Neural progenitor cell (in vitro differentiated cells): ENCODE results near the gene SP1. TPM values are rescaled to one million over a fixed set of nuclear protein-coding genes. Genes with fewer than 3 reads are reported as not detected.
"Not testable (repeated sequence)": the region's sequence is repeated elsewhere in the genome, so short reads cannot be mapped to it uniquely, and the experiment has no call there.

Experiments
- DNase-seq: peaks from one replicate; pipeline ENCODE4 v3.0.0-alpha.2; 2016; ENCODE audit warnings: low spot score
- H2AFZ ChIP-seq: fragments of 200-600 bp; sonication (generic); replicated peaks from 2 replicates; pipeline ENCODE4 v1.6.1; 2016; ENCODE audit warnings: antibody characterized with exemption
- H3F3A ChIP-seq: fragments of 200-600 bp; sonication (generic); 2 replicates; pipeline ENCODE4 v1.6.1; 2016; ENCODE audit warnings: antibody characterized with exemption, low read depth
- H3K27ac ChIP-seq: fragments of 200-600 bp; sonication (generic); 2 replicates; pipeline ENCODE4 v1.5.1; 2016; ENCODE audit warnings: mild to moderate bottlenecking
- H3K27me3 ChIP-seq: fragments of 200-600 bp; sonication (generic); 2 replicates; pipeline ENCODE4 v1.6.1; 2016; ENCODE audit warnings: mild to moderate bottlenecking, moderate library complexity
- H3K36me3 ChIP-seq: fragments of 200-600 bp; sonication (generic); 2 replicates; pipeline ENCODE4 v1.5.1; 2016
- H3K4me1 ChIP-seq: fragments of 200-600 bp; sonication (generic); 2 replicates; pipeline ENCODE4 v1.6.1; 2016; ENCODE audit warnings: mixed run types
- H3K4me2 ChIP-seq: fragments of 200-600 bp; sonication (generic); 2 replicates; pipeline ENCODE4 v1.6.1; 2016
- H3K4me3 ChIP-seq: fragments of 200-600 bp; sonication (generic); 2 replicates; pipeline ENCODE4 v1.5.1; 2016
- H3K79me2 ChIP-seq: fragments of 200-600 bp; sonication (generic); 2 replicates; pipeline ENCODE4 v1.6.1; 2016; ENCODE audit warnings: low read depth
- H3K9ac ChIP-seq: fragments of 200-600 bp; sonication (generic); 2 replicates; pipeline ENCODE4 v1.6.1; 2016
- H3K9me3 ChIP-seq: fragments of 200-600 bp; sonication (generic); 2 replicates; pipeline ENCODE4 v1.5.1; 2016; ENCODE audit warnings: low read depth
- H4K20me1 ChIP-seq: fragments of 200-600 bp; sonication (generic); 2 replicates; pipeline ENCODE4 v1.6.1; 2016; ENCODE audit warnings: low read depth
- H3K27ac Mint-ChIP-seq: 3 replicates; pipeline ENCODE4 v1.8.0; 2021; ENCODE audit warnings: mixed read lengths
- H3K27me3 Mint-ChIP-seq: 2 replicates; pipeline ENCODE4 v1.8.0; 2022; ENCODE audit warnings: low read depth, mild to moderate bottlenecking, inconsistent platforms, moderate library complexity, mixed read lengths; ENCODE audit not compliant: insufficient read depth
- H3K36me3 Mint-ChIP-seq: 3 replicates; pipeline ENCODE4 v1.8.0; 2021; ENCODE audit warnings: mixed read lengths
- H3K4me1 Mint-ChIP-seq: 3 replicates; pipeline ENCODE4 v1.8.0; 2021; ENCODE audit warnings: mixed read lengths
- H3K4me3 Mint-ChIP-seq: 3 replicates; pipeline ENCODE4 v1.8.0; 2021; ENCODE audit warnings: mild to moderate bottlenecking, moderate library complexity, mixed read lengths
- H3K9me3 Mint-ChIP-seq: 3 replicates; pipeline ENCODE4 v1.8.0; 2020; ENCODE audit warnings: mixed read lengths
- EZH2 ChIP-seq: fragments of 200-600 bp; sonication (generic); IDR thresholded peaks from 2 replicates; pipeline ENCODE4 v1.6.1; 2017; ENCODE audit warnings: antibody characterized with exemption, mild to moderate bottlenecking, moderate library complexity
- EZH2phosphoT487 ChIP-seq: fragments of 200-600 bp; sonication (generic); IDR thresholded peaks from 2 replicates; pipeline ENCODE4 v1.6.1; 2017; ENCODE audit warnings: antibody characterized with exemption
- total RNA-seq: library from RNA; depleted of rRNA; stranded (reverse); fragments of >200 nt; gene quantifications from 2 replicates; pipeline ENCODE4 v1.2.3, GENCODE V29; 2015; ENCODE audit warnings: low replicate concordance
- TF ChIP-seq, protein P1 (sequence below): fragments of 200-600 bp; sonication (generic); IDR thresholded peaks from 2 replicates; pipeline ENCODE4 v1.5.1; 2017; ENCODE audit warnings: antibody characterized with exemption, mild to moderate bottlenecking

SP1 gene
- total RNA-seq, 1 donor from 2014 or later = 67.8 TPM

- H3K27ac Mint-ChIP-seq, H3K9me3 ChIP-seq, H3K27me3 ChIP-seq, H3K9me3 Mint-ChIP-seq, H3K4me2 ChIP-seq, H4K20me1 ChIP-seq, H3K36me3 ChIP-seq, H3K36me3 Mint-ChIP-seq, H3K27me3 Mint-ChIP-seq, H3K79me2 ChIP-seq, H3K9ac ChIP-seq, H3K4me3 ChIP-seq, H3K27ac ChIP-seq, H2AFZ ChIP-seq, H3K4me3 Mint-ChIP-seq, DNase-seq: not testable (repeated sequence)
- peaks cover 23% of the 10 kb centered on the region for H3K4me1 Mint-ChIP-seq
- peaks cover 28% of the 10 kb centered on the region for H3K4me1 ChIP-seq
- peaks cover 42% of the 10 kb centered on the region for H3F3A ChIP-seq
Measured at GRCh38 chr12:53374277-53374676, 5.7 kb upstream of the SP1 start.

DNA sequence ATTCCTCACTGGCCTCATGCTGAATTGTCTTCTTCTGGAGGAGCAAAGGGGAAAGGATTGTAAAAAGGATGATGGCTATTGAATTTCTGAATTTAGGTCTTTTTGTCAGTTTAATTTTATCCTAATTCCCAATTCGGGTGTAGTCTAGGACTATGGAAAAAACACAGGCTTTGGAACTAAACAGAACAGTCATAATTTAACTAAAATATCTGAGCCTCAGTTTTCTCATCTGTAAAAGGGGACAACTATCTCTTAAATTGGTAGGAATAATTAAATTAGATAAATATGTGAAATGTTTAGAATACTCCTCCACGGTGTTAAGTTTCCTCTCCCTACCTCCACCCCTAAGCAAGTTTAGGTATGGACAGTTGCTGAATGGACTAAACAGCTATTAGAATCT is 3.2 kb upstream of the SP1 start:
- Mint-ChIP-seq H3K27me3 (no peaks in the 10 kb centered on the region), H3K9me3 (no peaks in the 10 kb centered on the region), H3K36me3 (peaks cover 5% of the 10 kb centered on the region), H3K27ac (no peak overlapping the region), H3K4me1 (peaks cover 19% of the 10 kb centered on the region), H3K4me3 (peak overlapping the region; percentile 13)
- peaks cover 10% of the 10 kb centered on the region for H3K79me2 ChIP-seq
- peaks cover 6% of the 10 kb centered on the region for H4K20me1 ChIP-seq
- H3K9ac ChIP-seq = no peak overlapping the region
- H3K36me3 ChIP-seq = no peaks in the 10 kb centered on the region
- no peak overlapping the region for H3K4me2 ChIP-seq
- DNase-seq = no peak
- H3F3A ChIP-seq = peaks cover 39% of the 10 kb centered on the region
- TF ChIP-seq, protein P1, sequence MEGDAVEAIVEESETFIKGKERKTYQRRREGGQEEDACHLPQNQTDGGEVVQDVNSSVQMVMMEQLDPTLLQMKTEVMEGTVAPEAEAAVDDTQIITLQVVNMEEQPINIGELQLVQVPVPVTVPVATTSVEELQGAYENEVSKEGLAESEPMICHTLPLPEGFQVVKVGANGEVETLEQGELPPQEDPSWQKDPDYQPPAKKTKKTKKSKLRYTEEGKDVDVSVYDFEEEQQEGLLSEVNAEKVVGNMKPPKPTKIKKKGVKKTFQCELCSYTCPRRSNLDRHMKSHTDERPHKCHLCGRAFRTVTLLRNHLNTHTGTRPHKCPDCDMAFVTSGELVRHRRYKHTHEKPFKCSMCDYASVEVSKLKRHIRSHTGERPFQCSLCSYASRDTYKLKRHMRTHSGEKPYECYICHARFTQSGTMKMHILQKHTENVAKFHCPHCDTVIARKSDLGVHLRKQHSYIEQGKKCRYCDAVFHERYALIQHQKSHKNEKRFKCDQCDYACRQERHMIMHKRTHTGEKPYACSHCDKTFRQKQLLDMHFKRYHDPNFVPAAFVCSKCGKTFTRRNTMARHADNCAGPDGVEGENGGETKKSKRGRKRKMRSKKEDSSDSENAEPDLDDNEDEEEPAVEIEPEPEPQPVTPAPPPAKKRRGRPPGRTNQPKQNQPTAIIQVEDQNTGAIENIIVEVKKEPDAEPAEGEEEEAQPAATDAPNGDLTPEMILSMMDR = no peak
- TF ChIP-seq EZH2phosphoT487 = no peak
- no peaks in the 10 kb centered on the region for H3K9me3 ChIP-seq
- no peaks in the 10 kb centered on the region for H3K27me3 ChIP-seq
- no peak overlapping the region for H3K27ac ChIP-seq
- peaks cover 24% of the 10 kb centered on the region for H3K4me1 ChIP-seq
- H2AFZ ChIP-seq = no peak overlapping the region
- H3K4me3 ChIP-seq = no peak overlapping the region

GRCh38 chr12:53378222-53378621 is 1.8 kb upstream of the SP1 start:
- peaks cover 25% of the 10 kb centered on the region for H3K4me1 Mint-ChIP-seq
- no peak overlapping the region for H2AFZ ChIP-seq
- no peak overlapping the region for H3K4me3 Mint-ChIP-seq
- H3K36me3 ChIP-seq = no peaks in the 10 kb centered on the region
- TF ChIP-seq EZH2 = no peak
- TF ChIP-seq EZH2phosphoT487 = no peak
- TF ChIP-seq, protein P1 = no peak
- H3K79me2 ChIP-seq = peaks cover 25% of the 10 kb centered on the region
- no peaks in the 10 kb centered on the region for H3K27me3 ChIP-seq
- no peak overlapping the region for H3K27ac Mint-ChIP-seq
- peaks cover 2% of the 10 kb centered on the region for H3K27me3 Mint-ChIP-seq
- peaks cover 32% of the 10 kb centered on the region for H3F3A ChIP-seq
- no peak overlapping the region for H3K4me3 ChIP-seq
- no peak overlapping the region for H3K9ac ChIP-seq
- H3K9me3 ChIP-seq = no peaks in the 10 kb centered on the region
- H3K9me3 Mint-ChIP-seq = no peaks in the 10 kb centered on the region
- peaks cover 18% of the 10 kb centered on the region for H3K4me1 ChIP-seq
- H3K36me3 Mint-ChIP-seq = peaks cover 18% of the 10 kb centered on the region
- no peak overlapping the region for H3K27ac ChIP-seq
- H3K4me2 ChIP-seq = no peak overlapping the region
- peaks cover 20% of the 10 kb centered on the region for H4K20me1 ChIP-seq
- DNase-seq = peak; percentile 41

DNA sequence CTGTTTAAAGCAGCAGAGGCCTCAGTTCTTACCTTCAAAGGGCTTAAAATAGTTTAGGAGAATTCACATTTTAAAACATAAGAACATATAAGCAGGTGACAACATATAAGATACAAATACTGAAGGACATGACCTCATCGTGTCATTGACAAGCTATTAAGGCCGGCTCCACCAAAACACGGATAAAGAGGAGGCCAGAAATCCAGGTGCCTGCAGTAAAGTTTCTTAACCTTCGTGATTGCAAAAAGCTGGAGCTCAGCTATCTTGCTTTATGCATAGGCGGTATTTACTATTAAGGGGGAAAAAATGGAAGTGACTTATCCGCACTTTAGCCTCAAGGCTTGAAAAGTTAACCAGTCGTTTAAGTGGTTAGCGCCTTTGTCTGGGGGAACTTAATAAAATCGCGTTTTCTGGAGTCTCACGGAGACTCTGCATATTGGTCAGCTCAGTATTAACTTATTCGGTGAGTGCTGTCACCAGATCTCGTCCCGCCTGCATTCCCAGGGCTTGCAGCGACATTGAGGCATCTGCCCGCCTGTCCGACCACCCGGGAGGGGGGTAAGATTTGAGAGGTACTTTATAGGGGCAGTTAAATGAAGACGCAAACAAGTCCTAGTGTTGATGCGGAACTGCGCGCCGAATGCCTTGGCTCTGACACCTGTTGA is 1.1 kb upstream of the SP1 start:
- Histone ChIP-seq H3K79me2 (peaks cover 31% of the 10 kb centered on the region), H3K4me3 (peak overlapping the region; percentile 42), H4K20me1 (peaks cover 27% of the 10 kb centered on the region), H3K9ac (peak overlapping the region; percentile 51), H2AFZ (peak overlapping the region; percentile 80), H3K36me3 (peaks cover 3% of the 10 kb centered on the region), H3K27ac (peak overlapping the region; percentile 88), H3F3A (peaks cover 31% of the 10 kb centered on the region), H3K9me3 (no peaks in the 10 kb centered on the region), H3K4me1 (peaks cover 24% of the 10 kb centered on the region), H3K27me3 (no peaks in the 10 kb centered on the region), H3K4me2 (peak overlapping the region; percentile 79)
- peaks cover 5% of the 10 kb centered on the region for H3K27me3 Mint-ChIP-seq
- no peak for DNase-seq
- H3K36me3 Mint-ChIP-seq = peaks cover 24% of the 10 kb centered on the region
- H3K27ac Mint-ChIP-seq = no peak overlapping the region
- H3K4me1 Mint-ChIP-seq = peaks cover 30% of the 10 kb centered on the region
- H3K9me3 Mint-ChIP-seq = no peaks in the 10 kb centered on the region
- TF ChIP-seq, protein P1 = no peak
- TF ChIP-seq EZH2 (no peak), EZH2phosphoT487 (no peak)
- H3K4me3 Mint-ChIP-seq = no peak overlapping the region
